HL-60 (cell line): ENCODE measurements around the gene MED13L.

Experiments used
- GABPA ChIP-seq: IDR thresholded peaks from 2 replicates; pipeline ENCODE4 v1.6.1; 2012; ENCODE audit warnings: low read depth
- POLR2AphosphoS5 ChIP-seq: IDR thresholded peaks from 2 replicates; pipeline ENCODE4 v1.6.1; 2012; ENCODE audit warnings: low read depth
- SPI1 ChIP-seq: IDR thresholded peaks from 2 replicates; pipeline ENCODE4 v1.6.1; 2012; ENCODE audit warnings: low read depth, mild to moderate bottlenecking, borderline replicate concordance
- TF ChIP-seq, protein P1 (sequence below): IDR thresholded peaks from one replicate; pipeline ENCODE4 v1.5.1; 2011; ENCODE audit warnings: low read length, control low read depth, inconsistent platforms; ENCODE audit not compliant: insufficient read depth
- TF ChIP-seq, protein P2 (sequence below): IDR thresholded peaks from 2 replicates; pipeline ENCODE4 v1.6.1; 2012; ENCODE audit warnings: low read depth; ENCODE audit not compliant: insufficient replicate concordance

DNA sequence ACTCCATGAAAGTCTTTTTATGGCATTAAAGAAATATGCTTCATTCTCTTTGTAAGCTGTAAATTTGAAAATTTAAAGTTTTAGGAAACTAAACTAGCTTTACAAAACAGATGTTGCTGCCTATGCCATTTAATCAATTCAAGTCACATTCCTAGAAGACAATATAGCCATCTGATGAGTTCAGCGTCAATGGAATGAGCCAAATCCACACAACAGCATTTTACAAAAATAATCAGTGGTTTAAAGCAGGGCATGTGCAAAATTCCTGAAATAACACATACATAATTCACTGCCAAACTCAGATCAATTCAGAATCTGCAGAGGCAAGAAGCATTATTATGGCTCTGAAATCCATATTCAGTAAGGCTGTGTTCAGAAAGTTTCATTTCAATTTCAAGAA lies 75.6 kb downstream of the MED13L start:
- TF ChIP-seq, protein P1, sequence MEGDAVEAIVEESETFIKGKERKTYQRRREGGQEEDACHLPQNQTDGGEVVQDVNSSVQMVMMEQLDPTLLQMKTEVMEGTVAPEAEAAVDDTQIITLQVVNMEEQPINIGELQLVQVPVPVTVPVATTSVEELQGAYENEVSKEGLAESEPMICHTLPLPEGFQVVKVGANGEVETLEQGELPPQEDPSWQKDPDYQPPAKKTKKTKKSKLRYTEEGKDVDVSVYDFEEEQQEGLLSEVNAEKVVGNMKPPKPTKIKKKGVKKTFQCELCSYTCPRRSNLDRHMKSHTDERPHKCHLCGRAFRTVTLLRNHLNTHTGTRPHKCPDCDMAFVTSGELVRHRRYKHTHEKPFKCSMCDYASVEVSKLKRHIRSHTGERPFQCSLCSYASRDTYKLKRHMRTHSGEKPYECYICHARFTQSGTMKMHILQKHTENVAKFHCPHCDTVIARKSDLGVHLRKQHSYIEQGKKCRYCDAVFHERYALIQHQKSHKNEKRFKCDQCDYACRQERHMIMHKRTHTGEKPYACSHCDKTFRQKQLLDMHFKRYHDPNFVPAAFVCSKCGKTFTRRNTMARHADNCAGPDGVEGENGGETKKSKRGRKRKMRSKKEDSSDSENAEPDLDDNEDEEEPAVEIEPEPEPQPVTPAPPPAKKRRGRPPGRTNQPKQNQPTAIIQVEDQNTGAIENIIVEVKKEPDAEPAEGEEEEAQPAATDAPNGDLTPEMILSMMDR, result no peak
- no peak for TF ChIP-seq GABPA
- no peak for TF ChIP-seq SPI1
- no peak for TF ChIP-seq POLR2AphosphoS5
- TF ChIP-seq, protein P2, sequence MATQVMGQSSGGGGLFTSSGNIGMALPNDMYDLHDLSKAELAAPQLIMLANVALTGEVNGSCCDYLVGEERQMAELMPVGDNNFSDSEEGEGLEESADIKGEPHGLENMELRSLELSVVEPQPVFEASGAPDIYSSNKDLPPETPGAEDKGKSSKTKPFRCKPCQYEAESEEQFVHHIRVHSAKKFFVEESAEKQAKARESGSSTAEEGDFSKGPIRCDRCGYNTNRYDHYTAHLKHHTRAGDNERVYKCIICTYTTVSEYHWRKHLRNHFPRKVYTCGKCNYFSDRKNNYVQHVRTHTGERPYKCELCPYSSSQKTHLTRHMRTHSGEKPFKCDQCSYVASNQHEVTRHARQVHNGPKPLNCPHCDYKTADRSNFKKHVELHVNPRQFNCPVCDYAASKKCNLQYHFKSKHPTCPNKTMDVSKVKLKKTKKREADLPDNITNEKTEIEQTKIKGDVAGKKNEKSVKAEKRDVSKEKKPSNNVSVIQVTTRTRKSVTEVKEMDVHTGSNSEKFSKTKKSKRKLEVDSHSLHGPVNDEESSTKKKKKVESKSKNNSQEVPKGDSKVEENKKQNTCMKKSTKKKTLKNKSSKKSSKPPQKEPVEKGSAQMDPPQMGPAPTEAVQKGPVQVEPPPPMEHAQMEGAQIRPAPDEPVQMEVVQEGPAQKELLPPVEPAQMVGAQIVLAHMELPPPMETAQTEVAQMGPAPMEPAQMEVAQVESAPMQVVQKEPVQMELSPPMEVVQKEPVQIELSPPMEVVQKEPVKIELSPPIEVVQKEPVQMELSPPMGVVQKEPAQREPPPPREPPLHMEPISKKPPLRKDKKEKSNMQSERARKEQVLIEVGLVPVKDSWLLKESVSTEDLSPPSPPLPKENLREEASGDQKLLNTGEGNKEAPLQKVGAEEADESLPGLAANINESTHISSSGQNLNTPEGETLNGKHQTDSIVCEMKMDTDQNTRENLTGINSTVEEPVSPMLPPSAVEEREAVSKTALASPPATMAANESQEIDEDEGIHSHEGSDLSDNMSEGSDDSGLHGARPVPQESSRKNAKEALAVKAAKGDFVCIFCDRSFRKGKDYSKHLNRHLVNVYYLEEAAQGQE, result no peak
